Measurements from ENCODE around the gene DOCK9. TPM values are rescaled to one million over a fixed set of nuclear protein-coding genes. Genes with fewer than 3 reads are reported as not detected.

The DOCK9 gene
- total RNA-seq, 6 experiments from 2014 or later: 21.8 to 30.5 (median 25.5) TPM

- Mint-ChIP-seq H3K36me3 (ENCODE audit: low read depth) (no peaks in the 10 kb centered on the region), H3K9me3 (no peaks in the 10 kb centered on the region), H3K4me3 (no peak overlapping the region), H3K4me1 (ENCODE audit: low read depth) (peaks cover 8% of the 10 kb centered on the region), H3K27ac (no peak overlapping the region), H3K27me3 (ENCODE audit: insufficient read depth) (no peaks in the 10 kb centered on the region; the same call in 1 of the 2 replicates)
- TF ChIP-seq CTCF (IDR thresholded peaks at IDR 0.05): no peak
- no peak for DNase-seq
These were observed 20.0 kb downstream of the DOCK9 start for GRCh38 chr13:98957731-98958442.

GRCh38 chr13:98955336-98955735, 22.5 kb downstream of the DOCK9 start:
- no peaks in the 10 kb centered on the region for H3K4me1 Mint-ChIP-seq (ENCODE audit: low read depth)
- no peak for TF ChIP-seq CTCF (IDR thresholded peaks at IDR 0.05)
- no peak overlapping the region for H3K4me3 Mint-ChIP-seq
- no peaks in the 10 kb centered on the region for H3K9me3 Mint-ChIP-seq
- no peaks in the 10 kb centered on the region for H3K27me3 Mint-ChIP-seq (ENCODE audit: insufficient read depth)
- no peaks in the 10 kb centered on the region for H3K36me3 Mint-ChIP-seq (ENCODE audit: low read depth)
- DNase-seq: no peak
- H3K27ac Mint-ChIP-seq: no peak overlapping the region

DNA sequence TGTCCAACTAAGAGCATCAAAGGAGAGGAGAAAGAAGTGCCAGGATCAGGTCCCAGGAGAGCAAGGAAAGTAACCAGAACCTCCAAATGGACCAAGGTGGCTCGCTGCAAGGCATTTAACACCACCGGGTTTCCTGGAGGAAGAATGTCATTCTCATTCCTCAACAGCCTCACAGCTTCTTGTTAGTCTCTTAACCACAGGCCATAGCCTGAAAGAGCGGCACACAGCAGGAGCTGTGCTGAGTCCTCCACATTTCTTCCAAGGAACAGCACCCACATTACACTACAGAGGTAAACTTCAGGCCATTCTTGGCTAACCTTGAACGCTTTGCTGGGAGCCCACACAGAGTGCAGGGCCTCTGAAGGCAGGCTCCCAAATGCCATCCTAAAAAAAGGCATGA, 23.6 kb downstream of the DOCK9 start:
- no peak for TF ChIP-seq CTCF (IDR thresholded peaks at IDR 0.05)
- Mint-ChIP-seq H3K27me3 (ENCODE audit: insufficient read depth) (no peaks in the 10 kb centered on the region), H3K27ac (no peak overlapping the region), H3K36me3 (ENCODE audit: low read depth) (no peaks in the 10 kb centered on the region), H3K9me3 (no peaks in the 10 kb centered on the region), H3K4me1 (ENCODE audit: low read depth) (no peaks in the 10 kb centered on the region), H3K4me3 (no peak overlapping the region)
- DNase-seq: no peak

DNA sequence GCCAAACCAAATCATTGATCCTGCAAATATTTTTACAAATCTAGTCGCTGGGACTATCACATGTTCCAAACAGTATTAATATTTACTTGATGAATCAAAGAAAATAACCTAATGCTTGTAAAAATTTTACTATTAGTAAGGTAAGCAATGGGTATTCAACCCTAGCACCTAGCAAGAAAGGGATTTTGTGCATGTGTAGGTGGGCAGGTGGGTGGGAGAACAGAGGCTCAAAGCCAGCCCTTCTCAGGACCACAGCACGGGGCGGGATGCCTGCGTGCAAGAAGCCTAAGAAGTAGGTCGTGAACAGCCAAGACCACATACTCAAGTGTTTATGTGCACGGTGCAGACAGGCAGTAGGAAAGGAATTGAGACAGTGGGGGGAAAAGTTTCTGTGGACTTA, 26.6 kb downstream of the DOCK9 start:
- Mint-ChIP-seq H3K36me3 (ENCODE audit: low read depth) (no peaks in the 10 kb centered on the region), H3K4me3 (no peak overlapping the region), H3K27me3 (ENCODE audit: insufficient read depth) (peaks cover 4% of the 10 kb centered on the region), H3K27ac (no peak overlapping the region), H3K4me1 (ENCODE audit: low read depth) (peaks cover 7% of the 10 kb centered on the region; the same call in 1 of the 2 replicates), H3K9me3 (no peaks in the 10 kb centered on the region)
- DNase-seq: no peak
- TF ChIP-seq CTCF (IDR thresholded peaks at IDR 0.05): no peak

GRCh38 chr13:98950705-98951104, 27.2 kb downstream of the DOCK9 start:
- Mint-ChIP-seq H3K4me1 (ENCODE audit: low read depth) (peaks cover 7% of the 10 kb centered on the region; the same call in 1 of the 2 replicates), H3K27me3 (ENCODE audit: insufficient read depth) (peaks cover 4% of the 10 kb centered on the region), H3K36me3 (ENCODE audit: low read depth) (no peaks in the 10 kb centered on the region), H3K9me3 (no peaks in the 10 kb centered on the region), H3K27ac (no peak overlapping the region), H3K4me3 (no peak overlapping the region)
- no peak for TF ChIP-seq CTCF (IDR thresholded peaks at IDR 0.05)
- no peak for DNase-seq

Data from HFFc6 (cell line).